Hepatocyte (in vitro differentiated cells): ENCODE measurements around the gene PDE4D. TPM values are rescaled to one million over a fixed set of nuclear protein-coding genes. Genes with fewer than 3 reads are reported as not detected.

Experiments
- DNase-seq: peaks from one replicate; pipeline ENCODE4 v3.0.0-alpha.2; 2016; ENCODE audit warnings: low spot score
- H2AFZ ChIP-seq: fragments of 200-600 bp; sonication (generic); 2 replicates; pipeline ENCODE4 v1.6.0; 2016; ENCODE audit warnings: antibody characterized with exemption, mild to moderate bottlenecking
- H3K27ac ChIP-seq: fragments of 200-600 bp; sonication (generic); 2 replicates; pipeline ENCODE4 v1.5.1; 2016; ENCODE audit warnings: mild to moderate bottlenecking
- H3K27me3 ChIP-seq: fragments of 200-600 bp; sonication (generic); 2 replicates; pipeline ENCODE4 v1.6.1; 2016
- H3K36me3 ChIP-seq: fragments of 200-600 bp; sonication (generic); replicated peaks from 2 replicates; pipeline ENCODE4 v1.5.1; 2016; ENCODE audit warnings: low read depth; ENCODE audit not compliant: insufficient read depth
- H3K4me1 ChIP-seq: fragments of 200-600 bp; sonication (generic); 2 replicates; pipeline ENCODE4 v1.5.1; 2016; ENCODE audit warnings: mild to moderate bottlenecking, moderate library complexity; ENCODE audit not compliant: insufficient read depth
- H3K4me2 ChIP-seq: fragments of 200-600 bp; sonication (generic); 2 replicates; pipeline ENCODE4 v1.6.0; 2016
- H3K4me3 ChIP-seq: fragments of 200-600 bp; sonication (generic); 2 replicates; pipeline ENCODE4 v1.5.1; 2016; ENCODE audit warnings: mild to moderate bottlenecking
- H3K79me2 ChIP-seq: fragments of 200-600 bp; sonication (generic); 2 replicates; pipeline ENCODE4 v1.6.0; 2017; ENCODE audit warnings: mild to moderate bottlenecking
- H3K9me2 ChIP-seq: fragments of 200-600 bp; sonication (generic); replicated peaks from 2 replicates; pipeline ENCODE4 v1.6.0; 2017; ENCODE audit warnings: mild to moderate bottlenecking; ENCODE audit not compliant: insufficient read depth
- H3K9me3 ChIP-seq: fragments of 200-600 bp; sonication (generic); 2 replicates; pipeline ENCODE4 v1.5.1; 2016; ENCODE audit warnings: low read depth, mild to moderate bottlenecking
- H4K20me1 ChIP-seq: fragments of 200-600 bp; sonication (generic); 2 replicates; pipeline ENCODE4 v1.6.0; 2016; ENCODE audit warnings: mild to moderate bottlenecking; ENCODE audit not compliant: insufficient read depth, poor library complexity, severe bottlenecking
- EZH2 ChIP-seq: fragments of 200-600 bp; sonication (generic); IDR thresholded peaks from 2 replicates; pipeline ENCODE4 v1.6.1; 2016; ENCODE audit warnings: antibody characterized with exemption, mild to moderate bottlenecking, borderline replicate concordance
- EZH2phosphoT487 ChIP-seq: fragments of 200-600 bp; sonication (generic); IDR thresholded peaks from one replicate; pipeline ENCODE4 v1.6.1; 2018; ENCODE audit warnings: antibody characterized with exemption, mild to moderate bottlenecking, low read depth, moderate library complexity; ENCODE audit not compliant: unreplicated experiment, severe bottlenecking
- WGBS: methylation state at CpG from one replicate; pipeline ENCODE4 v1.1.6; 2016; ENCODE audit warnings: low lambda C conversion rate; ENCODE audit errors: missing lambda C conversion rate; 5-methylcytosine and 5-hydroxymethylcytosine counted together
- polyA plus RNA-seq: library from polyadenylated mRNA; unstranded; fragments of >200 nt; fragmentation: Nextera tagmentation; extraction: Ambion mirVana; gene quantifications from 2 replicates; pipeline ENCODE4 v1.2.1, GENCODE V29; 2016
- total RNA-seq: library from RNA; depleted of rRNA; stranded (reverse); fragments of >200 nt; gene quantifications from 2 replicates; pipeline ENCODE4 v1.2.3, GENCODE V29; 2014
- TF ChIP-seq, protein P1 (sequence below): fragments of 200-600 bp; sonication (generic); IDR thresholded peaks from 2 replicates; pipeline ENCODE4 v1.5.1; 2016; ENCODE audit warnings: antibody characterized with exemption, mild to moderate bottlenecking; ENCODE audit not compliant: poor library complexity

The PDE4D gene
- total and polyA plus RNA-seq, 2 experiments from 2014 or later = 14.5 to 45.2 TPM

DNA sequence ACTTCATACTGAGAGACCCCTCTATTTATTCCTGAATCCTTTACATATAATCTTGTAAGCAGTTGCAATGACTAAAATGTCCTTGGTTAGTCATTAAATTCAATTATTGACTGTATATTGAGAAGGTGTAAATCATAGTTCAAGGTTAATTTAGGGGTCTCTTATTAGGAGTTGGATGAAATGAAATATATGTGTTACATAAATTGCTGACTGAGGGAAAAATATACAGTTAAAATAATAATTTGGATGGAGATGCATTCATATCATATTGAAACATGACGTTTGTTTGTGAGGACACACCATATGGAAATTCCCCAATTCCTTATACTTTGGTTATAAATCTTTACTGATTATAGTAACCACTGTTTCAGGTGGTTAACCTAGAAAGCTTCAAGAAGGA lies 430.6 kb downstream of the PDE4D start:
- Histone ChIP-seq H3K4me1 (peaks cover 6% of the 10 kb centered on the region), H2AFZ (no peak overlapping the region), H3K9me2 (no peaks in the 10 kb centered on the region), H3K9me3 (no peaks in the 10 kb centered on the region), H3K79me2 (no peaks in the 10 kb centered on the region), H3K4me3 (no peak overlapping the region), H4K20me1 (no peaks in the 10 kb centered on the region), H3K36me3 (no peaks in the 10 kb centered on the region), H3K27ac (no peak overlapping the region), H3K27me3 (no peaks in the 10 kb centered on the region), H3K4me2 (no peak overlapping the region)
- TF ChIP-seq EZH2phosphoT487 (no peak), EZH2 (no peak)
- TF ChIP-seq, protein P1, sequence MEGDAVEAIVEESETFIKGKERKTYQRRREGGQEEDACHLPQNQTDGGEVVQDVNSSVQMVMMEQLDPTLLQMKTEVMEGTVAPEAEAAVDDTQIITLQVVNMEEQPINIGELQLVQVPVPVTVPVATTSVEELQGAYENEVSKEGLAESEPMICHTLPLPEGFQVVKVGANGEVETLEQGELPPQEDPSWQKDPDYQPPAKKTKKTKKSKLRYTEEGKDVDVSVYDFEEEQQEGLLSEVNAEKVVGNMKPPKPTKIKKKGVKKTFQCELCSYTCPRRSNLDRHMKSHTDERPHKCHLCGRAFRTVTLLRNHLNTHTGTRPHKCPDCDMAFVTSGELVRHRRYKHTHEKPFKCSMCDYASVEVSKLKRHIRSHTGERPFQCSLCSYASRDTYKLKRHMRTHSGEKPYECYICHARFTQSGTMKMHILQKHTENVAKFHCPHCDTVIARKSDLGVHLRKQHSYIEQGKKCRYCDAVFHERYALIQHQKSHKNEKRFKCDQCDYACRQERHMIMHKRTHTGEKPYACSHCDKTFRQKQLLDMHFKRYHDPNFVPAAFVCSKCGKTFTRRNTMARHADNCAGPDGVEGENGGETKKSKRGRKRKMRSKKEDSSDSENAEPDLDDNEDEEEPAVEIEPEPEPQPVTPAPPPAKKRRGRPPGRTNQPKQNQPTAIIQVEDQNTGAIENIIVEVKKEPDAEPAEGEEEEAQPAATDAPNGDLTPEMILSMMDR = no peak
- WGBS = 83% methylated on average over 1 of the region's 1 CpG
- DNase-seq = no peak

DNA sequence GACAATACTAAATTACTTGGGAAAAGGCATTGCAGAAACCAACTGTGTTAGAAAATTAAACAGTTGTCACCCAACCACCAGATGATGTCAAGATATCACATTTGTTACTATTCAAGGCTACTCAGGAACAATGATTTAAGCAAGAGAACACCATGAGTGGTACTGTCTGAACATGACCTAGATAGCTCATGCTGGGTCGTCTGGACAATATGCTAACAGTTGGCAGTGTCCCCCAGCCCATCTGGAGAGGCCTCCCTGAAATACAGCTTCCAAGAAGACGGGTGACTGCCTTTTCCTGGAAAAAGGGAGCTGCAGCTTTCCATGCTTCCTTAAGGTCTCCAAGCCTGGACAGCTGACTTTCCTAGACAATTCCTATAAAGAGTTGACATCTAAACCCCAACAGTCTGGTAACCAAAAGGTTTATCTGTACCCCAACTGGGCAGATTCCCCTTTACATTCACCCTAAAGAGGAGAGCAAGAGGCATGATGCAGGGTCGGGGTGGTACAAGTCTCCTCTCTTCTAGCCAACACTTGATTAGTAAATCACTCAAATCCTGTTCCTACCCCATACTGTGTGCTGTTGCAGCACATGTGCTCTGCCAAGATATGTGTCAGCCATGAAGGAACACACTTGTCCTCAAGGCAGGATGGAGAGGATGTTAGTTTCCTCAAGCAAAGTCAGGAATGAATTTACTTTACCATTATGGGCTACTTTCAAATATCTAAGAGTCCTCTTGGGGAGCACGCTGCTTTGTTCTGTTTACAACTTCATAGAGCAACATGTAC lies 433.0 kb downstream of the PDE4D start:
- Histone ChIP-seq H4K20me1 (no peaks in the 10 kb centered on the region), H3K79me2 (no peaks in the 10 kb centered on the region), H3K36me3 (no peaks in the 10 kb centered on the region), H3K4me1 (peaks cover 6% of the 10 kb centered on the region), H2AFZ (no peak overlapping the region), H3K27me3 (no peaks in the 10 kb centered on the region), H3K4me2 (no peak overlapping the region), H3K9me3 (no peaks in the 10 kb centered on the region), H3K4me3 (no peak overlapping the region), H3K27ac (no peak overlapping the region), H3K9me2 (no peaks in the 10 kb centered on the region)
- 89% methylated on average over 4 of the region's 4 CpGs for WGBS
- TF ChIP-seq, protein P1 = no peak
- TF ChIP-seq EZH2 = no peak
- no peak for TF ChIP-seq EZH2phosphoT487
- DNase-seq = no peak

DNA sequence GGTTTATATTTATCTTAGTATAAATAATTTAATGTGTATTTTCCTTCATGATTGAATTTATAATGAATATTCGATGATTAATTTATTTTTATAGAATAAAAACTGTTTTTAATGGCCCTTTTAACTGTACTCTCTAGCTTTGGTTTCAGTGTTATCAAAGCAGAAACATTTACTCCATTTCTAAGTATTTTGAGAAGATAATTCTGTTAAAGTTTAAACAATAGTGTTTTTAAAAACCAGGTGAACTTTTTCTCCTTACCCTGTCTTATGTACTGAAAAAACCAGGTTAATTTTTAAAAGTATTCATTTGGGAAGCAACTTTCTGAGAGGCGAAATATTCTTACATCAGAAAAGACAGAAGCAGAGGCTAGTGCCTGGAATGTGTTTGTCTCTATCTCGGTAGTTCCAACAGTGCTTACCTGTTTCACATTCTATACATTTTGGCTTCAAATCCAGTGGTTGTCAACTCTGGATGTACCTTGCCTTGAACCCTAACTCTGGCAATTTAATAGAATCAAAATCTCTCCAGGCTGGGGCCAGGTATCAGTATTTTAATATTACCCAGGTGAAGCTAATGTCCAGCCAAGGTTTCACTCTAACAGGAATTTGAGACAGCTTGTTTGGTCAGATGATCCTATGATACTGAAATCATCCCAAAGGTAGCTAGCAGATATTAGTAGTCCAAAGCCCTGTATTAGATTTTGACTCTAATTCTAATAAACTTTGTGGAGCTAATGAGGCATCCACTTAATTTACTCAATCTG lies 434.4 kb downstream of the PDE4D start:
- 63% methylated on average over 3 of the region's 3 CpGs for WGBS
- Histone ChIP-seq H3K27ac (peak overlapping the region; percentile 6), H3K4me1 (peaks cover 6% of the 10 kb centered on the region)

More for the DNA sequence above, 434.4 kb downstream of the PDE4D start:
- Histone ChIP-seq H3K9me2 (no peaks in the 10 kb centered on the region), H3K4me2 (peak overlapping the region; percentile 64), H3K9me3 (no peaks in the 10 kb centered on the region), H3K4me3 (no peak overlapping the region), H3K79me2 (no peaks in the 10 kb centered on the region), H2AFZ (no peak overlapping the region), H3K36me3 (no peaks in the 10 kb centered on the region), H4K20me1 (no peaks in the 10 kb centered on the region), H3K27me3 (no peaks in the 10 kb centered on the region)
- TF ChIP-seq EZH2phosphoT487 (no peak), EZH2 (no peak)
- TF ChIP-seq, protein P1 = no peak
- DNase-seq = no peak
